ENCODE results near the gene C21orf58.

- TF ChIP-seq EZH2phosphoT487 (IDR thresholded peaks at IDR 0.05; ENCODE audit: low read depth, severe bottlenecking, unreplicated experiment): no peak
- TF ChIP-seq CTCF (IDR thresholded peaks at IDR 0.05; ENCODE audit: poor library complexity): no peak
- TF ChIP-seq EZH2 (IDR thresholded peaks at IDR 0.05; ENCODE audit: borderline replicate concordance): no peak
Observed at GRCh38 chr21:46318464-46318845, 5.2 kb downstream of the C21orf58 start.
